UCSD-AML1 (cell line): ENCODE measurements around the gene FXYD3.
A peak's percentile ranks its signal among the peaks of the same experiment; 100 is the strongest.

Experiments used
- DNase-seq: peaks from one replicate; lab custom pipeline; 2025; ENCODE audit not compliant: unreplicated experiment; lab: John Stamatoyannopoulos, UW

Gene FXYD3, protein sequence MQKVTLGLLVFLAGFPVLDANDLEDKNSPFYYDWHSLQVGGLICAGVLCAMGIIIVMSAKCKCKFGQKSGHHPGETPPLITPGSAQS

DNA sequence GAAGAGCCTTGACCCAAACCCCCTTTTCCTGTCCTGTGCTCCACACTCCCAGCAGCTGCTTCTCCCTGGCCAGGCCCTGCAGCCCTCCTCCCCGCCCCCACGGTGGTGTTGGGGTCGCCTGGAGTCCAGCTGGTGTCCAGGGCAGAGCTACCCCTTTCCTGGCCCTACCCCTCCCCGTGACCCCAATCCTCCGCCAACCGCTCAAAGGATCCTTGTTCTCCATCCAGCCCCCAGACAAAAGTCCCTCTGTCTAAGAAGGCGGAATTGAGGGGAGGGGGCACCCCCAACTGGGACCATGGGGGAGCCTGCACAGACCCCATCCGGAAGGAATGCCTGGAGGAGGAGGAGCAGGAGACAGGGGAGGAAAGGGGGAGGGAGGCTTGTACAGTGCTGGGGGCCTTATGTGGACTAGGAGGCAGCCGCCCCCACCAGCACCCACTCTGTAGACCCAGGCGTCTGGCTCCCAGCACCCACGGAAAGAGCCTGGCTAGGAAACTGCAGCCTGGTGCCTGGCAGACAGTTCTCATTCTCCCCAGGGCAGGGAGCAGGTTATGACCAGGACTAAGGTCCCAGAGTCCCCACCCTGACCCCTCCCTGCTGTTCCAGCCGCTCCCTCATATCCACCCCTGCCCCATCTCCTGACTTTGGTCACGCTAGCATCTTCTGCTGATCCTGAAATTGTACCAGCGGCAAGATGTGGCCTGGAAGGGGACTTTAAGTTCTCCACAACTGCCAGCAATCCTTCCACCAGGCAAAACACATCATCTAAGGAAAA, at the start of gene FXYD3:
TSS of gene FXYD3 (plus strand) at position 647 of the 775 bp plus-strand sequence. CDS start 3,554 bp downstream, outside the sequence.
- DNase-seq = no peak

DNA sequence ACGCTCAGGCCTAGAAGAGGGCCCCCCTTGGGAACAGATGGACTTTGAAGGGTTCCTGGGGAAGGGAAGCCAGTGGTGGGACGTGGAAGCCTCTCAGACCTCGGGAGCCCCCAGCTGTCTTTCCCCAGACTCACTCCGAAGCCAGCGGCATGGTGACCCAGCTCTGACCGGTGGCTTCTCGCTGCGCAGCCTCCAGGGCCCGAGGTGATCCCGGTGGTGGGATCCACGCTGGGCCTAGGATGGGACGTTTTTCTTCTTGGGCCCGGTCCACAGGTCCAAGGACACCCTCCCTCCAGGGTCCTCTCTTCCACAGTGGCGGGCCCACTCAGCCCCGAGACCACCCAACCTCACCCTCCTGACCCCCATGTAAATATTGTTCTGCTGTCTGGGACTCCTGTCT, 49.5 kb upstream of the FXYD3 start:
- DNase-seq = no peak

DNA sequence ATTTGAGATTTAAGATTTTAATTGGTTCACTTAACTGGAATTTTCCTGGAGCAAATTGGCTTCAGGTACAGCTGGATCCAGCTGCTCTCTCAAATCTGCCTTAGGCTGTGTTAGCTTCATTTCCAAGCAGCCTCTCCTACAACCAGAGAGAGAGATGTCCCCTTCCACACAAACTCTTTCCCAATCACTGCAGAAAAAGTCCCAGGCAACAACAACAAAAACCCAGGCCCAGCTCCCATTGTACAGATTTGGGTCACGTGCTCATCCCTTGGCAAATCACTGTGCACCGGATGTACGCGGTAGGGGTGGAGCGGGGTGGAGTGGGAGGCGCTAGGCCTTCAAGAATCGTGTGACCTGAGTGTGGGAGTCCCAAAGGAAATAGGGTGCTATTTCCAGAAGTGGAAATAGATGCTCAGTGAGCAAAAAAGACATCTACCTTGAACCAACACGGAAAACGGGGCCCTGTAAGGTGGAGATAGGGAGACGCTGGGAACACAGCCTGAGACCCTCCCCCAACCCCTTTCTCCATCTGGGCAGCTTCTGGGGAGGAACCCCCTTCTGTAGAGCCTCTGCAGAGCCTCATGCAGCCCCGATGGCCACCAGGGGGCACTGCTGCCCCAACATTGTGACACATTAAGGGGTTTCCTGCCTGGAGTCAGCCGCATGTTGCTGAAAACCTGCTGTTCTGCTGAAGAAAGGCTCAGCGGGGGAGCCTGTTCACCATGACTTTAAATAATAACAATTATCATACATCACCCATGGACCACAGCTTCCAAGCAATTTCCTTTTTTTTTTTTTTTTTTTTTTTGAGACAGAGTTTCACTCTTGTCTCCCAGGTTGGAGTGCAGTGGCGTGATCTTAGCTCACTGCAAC, 48.7 kb upstream of the FXYD3 start:
- DNase-seq = peak; percentile 90

DNA sequence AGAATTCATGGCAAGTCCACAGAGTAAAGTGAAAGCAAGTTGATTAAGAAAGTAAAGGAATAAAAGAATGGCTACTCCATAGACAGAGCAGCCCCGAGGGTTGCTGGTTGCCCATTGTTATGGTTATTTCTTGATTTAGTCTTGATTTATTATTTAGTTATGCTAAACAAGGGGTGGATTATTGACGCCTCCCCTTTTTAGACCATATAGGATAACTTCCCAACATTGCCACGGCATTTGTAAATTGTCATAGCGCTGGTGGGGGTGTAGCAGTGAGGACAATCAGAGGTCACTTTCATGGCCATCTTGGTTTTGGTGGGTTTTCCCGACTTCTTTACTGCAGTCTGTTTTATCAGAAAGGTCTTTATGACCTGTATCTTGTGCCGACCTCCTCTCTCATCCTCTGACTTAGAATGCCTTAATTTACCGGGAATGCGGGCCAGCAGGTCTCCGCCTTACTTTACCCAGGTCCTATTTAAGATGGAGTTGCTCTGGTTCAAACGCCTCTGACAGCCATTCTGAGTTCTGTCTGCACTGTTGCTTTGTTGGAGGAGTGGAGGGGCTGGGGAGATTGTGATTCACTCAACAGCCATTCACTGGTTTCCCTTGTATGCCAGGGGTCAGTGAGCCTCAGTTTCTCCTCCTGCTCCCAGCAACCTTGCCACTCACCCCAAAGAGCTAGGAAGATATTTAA, 46.5 kb upstream of the FXYD3 start:
- DNase-seq = no peak

DNA sequence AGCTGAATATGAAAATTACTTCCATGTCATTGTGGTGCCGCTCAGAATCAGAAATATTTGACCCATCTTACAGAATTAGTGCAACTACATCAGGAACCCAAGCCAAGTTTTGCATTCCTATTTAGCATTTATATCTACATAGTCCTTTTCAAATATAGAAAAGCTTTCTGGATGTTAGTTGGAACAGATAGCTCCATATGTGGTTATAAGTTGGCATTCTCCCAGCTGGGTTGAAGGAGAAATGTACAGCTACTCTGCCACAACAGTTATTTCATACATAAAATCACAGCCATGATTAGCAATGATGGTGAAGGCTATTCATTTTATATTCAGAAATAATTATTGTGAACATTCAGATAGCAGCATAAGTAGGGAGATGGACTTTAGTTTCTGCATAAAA, 45.9 kb upstream of the FXYD3 start:
- DNase-seq = no peak

DNA sequence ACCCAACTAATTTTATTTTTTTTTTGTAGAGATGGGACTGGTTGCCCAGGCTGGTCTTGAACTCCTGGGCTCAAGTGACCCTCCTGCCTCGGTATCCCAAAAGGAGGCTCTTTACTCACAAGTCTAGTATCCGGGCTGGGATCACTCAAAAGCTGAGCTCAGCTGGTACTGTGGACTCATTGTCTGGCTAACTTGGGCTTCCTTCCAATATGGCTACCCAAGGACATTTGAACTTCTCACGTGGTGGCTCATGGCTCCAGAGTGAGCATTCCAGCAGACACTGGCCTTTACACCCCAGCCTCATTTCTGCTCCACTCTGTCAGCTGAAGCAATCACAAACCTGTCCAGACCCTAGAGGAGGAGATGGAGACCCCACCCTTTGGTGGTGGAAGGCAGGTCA, 45.2 kb upstream of the FXYD3 start:
- DNase-seq = no peak

DNA sequence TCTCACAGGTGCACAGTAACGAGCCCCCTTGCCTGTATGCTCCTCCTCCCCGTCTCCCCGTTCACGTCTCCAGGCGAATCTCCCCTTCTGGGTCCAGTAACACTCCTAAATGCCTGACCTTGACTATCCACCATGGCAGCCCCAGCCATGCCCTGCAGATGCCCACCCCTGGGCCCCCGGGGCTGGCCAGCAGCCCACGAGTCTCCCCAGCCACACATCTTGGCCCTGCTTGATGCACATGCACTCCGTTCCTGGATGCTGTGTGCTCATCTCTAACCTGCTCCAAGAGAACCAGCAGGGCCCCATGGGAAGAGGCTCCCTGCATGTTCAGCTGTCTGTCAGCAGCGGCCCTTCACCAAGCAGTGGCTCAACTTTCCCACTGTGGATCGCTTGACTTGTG, 42.1 kb upstream of the FXYD3 start:
- no peak for DNase-seq

DNA sequence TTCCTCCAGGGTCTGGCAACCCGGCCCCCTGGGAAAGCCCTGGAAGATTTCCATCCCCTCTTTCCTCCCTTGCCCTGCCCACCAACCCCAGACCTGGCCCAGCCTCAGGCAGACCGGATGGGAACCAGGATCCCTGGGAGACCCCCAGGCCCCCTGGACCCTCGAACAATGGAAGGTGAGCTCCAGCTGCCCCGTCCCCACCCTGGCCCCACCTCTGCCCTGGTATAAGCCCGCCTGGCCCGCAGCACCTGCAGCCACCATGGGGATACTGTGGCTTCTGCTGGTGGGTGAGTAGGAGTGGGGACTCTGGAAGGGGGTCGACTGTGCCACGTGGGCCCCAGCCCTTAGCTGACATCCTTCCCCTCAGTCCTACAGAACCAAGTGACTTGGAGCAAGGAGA, 41.7 kb upstream of the FXYD3 start:
- DNase-seq = no peak

DNA sequence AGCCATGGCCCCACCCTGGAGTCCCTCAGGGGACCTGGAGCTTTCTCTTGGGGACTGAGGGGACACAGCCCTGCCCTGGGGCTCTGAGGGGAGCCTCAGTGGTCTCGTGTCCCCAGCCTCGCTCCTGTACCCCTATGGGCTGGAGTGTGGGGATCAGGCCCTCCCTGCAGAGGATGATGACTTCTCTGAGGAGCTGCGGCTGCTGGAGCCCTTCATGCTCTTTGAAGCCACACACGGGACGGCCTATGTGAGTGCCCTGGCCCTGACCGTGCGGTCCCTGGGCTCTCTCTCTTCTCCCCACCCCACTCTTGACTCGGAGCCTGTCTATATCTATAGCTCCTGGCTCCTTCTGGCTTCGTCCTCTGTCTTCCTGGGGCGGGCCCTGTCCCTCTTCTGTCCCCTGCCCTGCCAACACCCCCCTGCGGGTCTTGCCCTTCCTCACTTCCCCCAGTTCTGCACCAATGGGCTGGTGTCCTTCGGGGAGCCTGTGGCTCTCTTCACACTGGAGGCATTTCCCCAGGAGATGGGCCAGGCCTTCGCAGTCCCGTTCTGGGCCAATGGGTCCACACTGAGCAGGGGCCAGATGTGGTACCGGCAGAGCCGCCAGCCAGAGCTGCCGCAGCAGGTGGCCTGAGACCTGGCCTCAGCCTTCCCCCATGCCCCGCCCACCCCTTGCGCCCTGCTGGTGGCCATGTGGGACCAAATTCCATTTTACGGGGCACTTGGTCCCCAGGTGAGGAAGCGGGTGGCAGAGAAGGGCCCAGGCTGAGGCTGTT, 41.0 kb upstream of the FXYD3 start:
- DNase-seq = no peak

DNA sequence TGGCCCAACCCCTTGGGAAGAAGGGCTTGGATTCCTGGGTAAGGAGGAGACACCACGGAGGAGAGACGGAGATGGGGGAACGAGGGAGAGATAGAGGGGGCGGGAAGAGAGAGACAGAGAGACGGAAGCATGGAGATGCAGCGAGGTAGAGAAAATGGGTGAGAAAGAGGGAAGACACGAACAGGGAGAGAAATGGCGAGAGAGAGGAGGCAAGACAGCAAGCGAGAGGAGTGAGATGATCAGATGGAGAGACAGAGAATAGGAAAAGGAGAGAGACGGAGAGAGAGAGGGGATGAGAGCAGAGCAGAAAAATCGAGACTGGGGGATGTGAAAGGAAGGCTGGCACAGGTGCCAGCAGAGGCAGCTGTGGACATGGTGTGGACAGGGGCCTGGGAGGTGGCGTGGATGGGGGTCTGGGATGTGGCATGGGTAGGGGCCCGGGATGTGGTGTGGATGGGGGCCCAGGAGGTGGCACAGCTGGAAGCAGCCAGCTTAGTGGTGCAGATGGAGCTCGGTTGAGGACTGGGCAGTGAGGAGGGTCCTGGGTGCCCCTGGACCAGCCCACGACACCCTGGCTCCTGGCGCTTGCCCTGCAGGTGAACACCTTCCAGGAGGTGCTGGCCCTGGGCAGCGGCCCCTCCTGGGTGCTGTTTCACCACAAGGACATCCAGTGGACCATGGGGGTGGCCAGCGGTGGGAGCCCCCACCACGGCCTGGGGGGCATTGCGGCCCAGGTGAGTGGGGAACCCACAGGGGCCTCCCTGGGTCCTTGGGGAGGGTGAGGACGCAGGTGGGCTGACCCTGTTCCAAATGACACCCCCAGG, 40.2 kb upstream of the FXYD3 start:
- no peak for DNase-seq

DNA sequence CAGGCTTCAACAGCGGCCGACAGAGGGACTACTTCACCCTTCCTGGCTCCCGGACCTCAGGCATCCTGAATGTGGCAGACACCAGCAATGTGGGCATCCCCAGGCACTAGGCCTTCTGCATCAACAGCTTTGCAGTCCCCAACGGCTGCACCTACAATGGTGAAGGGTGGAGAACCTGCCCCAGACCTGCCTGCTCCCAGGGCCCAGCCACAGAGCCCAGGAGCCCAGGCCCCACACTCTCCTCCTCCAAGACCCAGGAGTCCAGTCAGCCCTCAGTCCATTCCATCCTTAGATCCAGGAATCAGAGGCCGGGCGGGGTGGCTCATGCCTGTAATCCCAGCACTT, 39.6 kb upstream of the FXYD3 start:
- DNase-seq = no peak

DNA sequence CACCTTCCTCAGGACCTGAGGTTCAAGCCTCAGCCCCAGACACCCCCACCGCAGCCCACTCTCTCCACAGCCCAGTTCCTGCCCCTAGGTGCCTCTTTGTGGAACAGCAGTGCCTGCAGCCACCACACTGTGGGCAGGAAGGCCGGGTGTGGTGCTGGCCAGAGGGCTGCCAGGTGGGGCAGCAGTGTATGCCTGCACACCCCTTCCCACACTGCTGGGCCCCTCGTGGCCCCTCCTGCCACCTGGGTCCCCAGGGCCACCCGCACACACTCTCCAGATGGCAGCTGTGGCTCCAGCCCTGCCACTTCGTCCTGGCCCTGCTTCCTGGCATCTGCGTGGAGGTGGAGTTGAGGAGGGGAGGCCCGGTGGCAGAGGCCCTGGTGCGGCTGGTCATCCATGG, 39.0 kb upstream of the FXYD3 start:
- no peak for DNase-seq

DNA sequence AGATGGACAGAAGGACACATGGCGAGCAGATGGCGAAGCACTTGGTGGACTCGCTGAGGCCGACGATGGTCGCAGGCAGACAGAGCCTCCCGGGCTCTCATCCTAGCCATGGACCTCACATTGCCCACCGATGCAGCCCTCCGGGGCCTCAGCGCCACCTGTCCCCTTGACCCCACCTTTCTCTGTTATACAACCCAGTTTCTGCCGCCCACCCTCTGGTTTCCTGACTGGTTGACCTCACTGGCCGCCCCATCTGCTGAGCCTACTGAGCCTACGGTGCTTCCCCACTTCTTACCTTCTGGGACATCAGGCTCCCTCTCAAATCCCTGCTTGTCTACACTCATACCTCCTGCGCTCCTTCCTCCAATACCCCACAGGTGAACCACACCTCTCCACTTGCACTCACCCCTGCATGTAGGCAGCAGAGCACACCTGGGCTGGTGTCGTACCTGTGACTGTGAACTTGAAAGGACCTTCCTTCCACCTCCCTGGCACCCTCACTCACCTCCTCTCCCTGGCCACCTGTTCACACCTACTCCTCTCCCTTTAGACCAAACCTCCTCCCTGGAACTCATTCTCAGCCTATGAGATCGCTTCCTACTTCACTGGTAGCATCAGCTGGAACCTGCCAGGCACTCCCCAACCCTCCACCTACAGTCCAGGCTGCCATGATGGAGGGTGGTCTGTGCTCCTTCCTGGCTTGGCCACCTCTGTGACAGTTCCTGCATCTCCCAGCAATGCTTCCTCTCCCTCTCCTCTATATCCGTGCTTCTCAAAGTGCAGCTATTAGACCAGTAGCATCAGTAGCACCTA, 38.0 kb upstream of the FXYD3 start:
- DNase-seq = no peak

DNA sequence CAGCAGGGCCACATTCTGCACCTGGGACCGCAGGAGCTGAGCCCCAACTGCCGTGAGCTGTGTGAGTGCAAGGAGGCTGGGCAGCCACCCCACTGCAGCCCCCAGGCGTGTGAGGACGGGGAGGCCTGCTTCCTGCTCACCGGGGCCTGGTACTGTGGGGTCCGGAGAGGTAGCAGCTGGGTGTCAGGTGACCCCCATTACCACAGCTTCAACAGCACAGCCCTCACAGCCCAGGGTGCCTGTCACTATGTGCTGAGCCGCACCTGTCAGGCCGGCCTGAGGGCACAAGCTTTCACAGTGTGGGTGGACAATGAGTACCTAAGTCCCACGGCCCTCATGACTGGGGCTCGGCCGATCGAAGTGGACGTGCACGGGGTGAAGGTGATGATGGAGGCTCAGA, 35.8 kb upstream of the FXYD3 start:
- DNase-seq = no peak

DNA sequence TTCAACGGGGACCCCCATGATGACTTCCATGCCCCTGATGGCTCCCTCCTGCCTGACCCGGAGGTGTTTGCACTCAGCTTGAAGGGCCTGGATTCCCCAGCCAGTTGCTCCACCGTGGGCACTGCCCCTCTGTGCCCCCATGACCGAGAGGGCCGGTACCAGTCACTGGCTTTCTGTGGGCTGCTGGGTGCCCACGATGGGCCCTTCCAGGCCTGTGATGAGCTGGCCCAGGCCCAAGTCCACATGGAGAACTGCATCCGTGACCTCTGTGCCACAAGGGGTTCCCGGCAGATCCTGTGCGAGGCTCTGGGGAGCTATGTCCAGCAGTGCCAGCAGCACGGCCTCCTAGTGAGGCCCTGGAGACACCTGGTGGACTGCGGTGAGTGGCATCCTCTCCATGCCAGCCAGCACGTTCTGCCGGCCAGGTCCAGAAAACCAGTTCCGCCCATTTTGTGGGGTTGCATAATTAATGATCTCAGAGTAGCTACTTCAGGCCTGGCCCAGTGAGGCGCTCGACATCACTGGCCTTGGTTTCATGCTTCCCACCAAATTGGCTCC, 34.9 kb upstream of the FXYD3 start:
- DNase-seq = no peak

DNA sequence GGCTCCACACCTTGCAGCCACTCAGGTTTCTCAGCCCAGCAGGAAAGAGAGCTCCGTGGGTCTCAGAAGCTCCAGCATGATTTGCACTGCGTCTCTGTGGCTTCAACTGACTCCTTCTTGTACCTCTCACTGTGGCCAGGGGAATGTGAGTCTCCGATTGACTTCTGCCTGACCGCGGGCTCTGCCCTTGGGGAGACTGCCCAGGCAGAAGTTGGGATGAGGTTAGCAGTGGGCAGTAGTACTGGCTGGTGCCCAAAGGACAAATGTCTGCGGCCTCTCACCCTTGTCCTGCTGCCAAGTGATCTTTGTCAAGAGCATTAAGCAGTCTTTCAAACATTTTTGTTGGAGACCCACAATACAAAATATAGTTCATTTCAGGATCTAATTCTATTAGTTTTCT, 34.4 kb upstream of the FXYD3 start:
- no peak for DNase-seq

DNA sequence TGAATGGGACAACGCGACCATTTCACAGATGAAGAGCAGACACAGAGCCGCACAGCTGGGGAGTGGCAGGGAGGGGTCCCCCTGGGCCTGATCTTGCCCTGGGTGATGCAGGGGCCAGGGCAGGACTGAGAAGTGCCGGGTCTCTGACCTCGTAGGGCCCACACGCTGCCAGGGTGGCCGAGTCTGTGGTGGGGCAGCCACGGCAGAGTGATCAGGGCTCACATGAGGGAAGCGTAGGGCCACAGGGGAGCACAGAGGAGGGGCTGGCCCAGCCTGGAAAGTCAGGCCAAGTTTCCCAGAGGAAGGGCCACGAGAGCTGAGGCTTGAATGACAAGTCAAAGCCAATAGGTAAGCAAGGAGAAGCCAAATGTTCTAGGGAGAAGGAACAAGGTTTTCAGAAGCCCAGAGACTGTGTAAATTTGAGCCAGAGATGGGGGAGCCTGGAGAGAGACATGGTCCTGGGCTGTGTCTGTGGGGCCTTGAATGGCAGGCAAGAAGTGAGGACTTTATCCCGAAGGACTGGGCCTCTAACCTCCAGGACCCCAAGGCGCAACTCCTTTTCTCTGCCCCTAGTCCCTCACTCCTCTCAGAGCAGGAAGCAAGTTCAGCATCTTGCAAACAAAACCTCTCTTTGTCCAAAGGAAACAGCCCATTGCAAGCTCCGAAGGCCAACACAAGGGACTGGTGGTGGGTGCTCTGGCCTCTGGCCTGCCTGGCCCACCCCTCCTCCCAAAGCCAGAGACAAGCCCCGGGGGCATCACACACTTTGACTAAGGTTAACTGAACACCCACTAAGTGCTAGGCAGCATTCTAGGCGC, 31.7 kb upstream of the FXYD3 start:
- no peak for DNase-seq

DNA sequence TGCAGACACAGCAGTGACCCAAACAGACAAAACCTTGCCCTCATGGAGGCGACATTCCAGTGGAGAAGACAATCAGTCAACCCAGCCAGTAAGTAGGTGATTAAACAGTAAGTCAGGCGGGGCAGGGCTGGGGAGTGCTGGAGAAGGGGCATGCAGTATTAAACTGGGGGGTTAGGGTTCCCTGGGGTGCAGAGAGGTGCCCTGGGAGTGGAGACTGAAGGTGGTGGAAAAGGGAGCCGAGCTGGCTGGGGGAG, 31.2 kb upstream of the FXYD3 start:
- no peak for DNase-seq
